AG04450 (cell line): ENCODE data around the gene PGR. TPM values are rescaled to one million over a fixed set of nuclear protein-coding genes. Genes with fewer than 3 reads are reported as not detected.

ENCODE experiments used
- CTCF ChIA-PET: fragments of 300-600, 350-600 bp; formaldehyde crosslinking; extraction: SDS; loops from one replicate; lab custom pipeline; 2022; ENCODE audit warnings: antibody characterized with exemption, inconsistent platforms; lab: Charles Lee
- POLR2A ChIA-PET: fragments of 350-600 bp; formaldehyde crosslinking; extraction: SDS; loops from one replicate; lab custom pipeline; 2021; ENCODE audit warnings: antibody characterized with exemption, inconsistent platforms; lab: Yijun Ruan, JAX
- DNase-seq: peaks from one replicate; pipeline ENCODE4 v3.0.0-alpha.2; 2011; ENCODE audit warnings: low read depth, low spot score
- H3K27ac ChIP-seq: one replicate; pipeline ENCODE4 v1.5.1; 2012; ENCODE audit warnings: low read depth, low read length, control low read depth
- H3K27me3 ChIP-seq: one replicate; pipeline ENCODE4 v1.6.0; 2012; ENCODE audit warnings: low read length; ENCODE audit not compliant: control insufficient read depth, insufficient read depth
- H3K4me3 ChIP-seq: 2 replicates; pipeline ENCODE4 v1.5.1; 2011; ENCODE audit warnings: mild to moderate bottlenecking, low read depth, low read length, control low read depth
- H3K9me3 ChIP-seq: 2 replicates; pipeline ENCODE4 v1.5.1; 2012; ENCODE audit warnings: low read length; ENCODE audit not compliant: control insufficient read depth, insufficient read depth
- CTCF ChIP-seq: IDR thresholded peaks from 2 replicates; pipeline ENCODE4 v1.5.1; 2011; ENCODE audit warnings: low read depth, low read length, control low read depth, inconsistent platforms
- polyA plus RNA-seq: library from polyadenylated mRNA; depleted of rRNA; stranded (reverse); fragments of >200 nt; gene quantifications from 2 replicates; pipeline ENCODE4 v1.2.3, GENCODE V29; 2011

The PGR gene
- polyA plus RNA-seq, 1 experiment, result not detected

GRCh38 chr11:100994966-100995365, 134.6 kb downstream of the PGR start:
- no peak for DNase-seq
- Histone ChIP-seq H3K4me3 (no peak overlapping the region), H3K9me3 (no peaks in the 10 kb centered on the region), H3K27me3 (peaks cover under 1% of the 10 kb centered on the region), H3K27ac (no peak overlapping the region)
- TF ChIP-seq CTCF, result no peak
- ChIA-PET CTCF (no interaction called here), POLR2A (no interaction called here)

GRCh38 chr11:100991541-100991940, 138.1 kb downstream of the PGR start:
- ChIA-PET POLR2A (no interaction called here), CTCF (no interaction called here)
- Histone ChIP-seq H3K27me3 (no peaks in the 10 kb centered on the region), H3K27ac (no peak overlapping the region), H3K4me3 (no peak overlapping the region), H3K9me3 (no peaks in the 10 kb centered on the region)
- no peak for DNase-seq
- TF ChIP-seq CTCF, result no peak

- H3K4me3 ChIP-seq, result no peak overlapping the region
- H3K9me3 ChIP-seq, result no peaks in the 10 kb centered on the region
- ChIA-PET POLR2A (no interaction called here), CTCF (no interaction called here)
- TF ChIP-seq CTCF, result no peak
- H3K27ac ChIP-seq, result no peak overlapping the region
- DNase-seq, result no peak
- H3K27me3 ChIP-seq, result no peaks in the 10 kb centered on the region
These were observed 138.7 kb downstream of the PGR start for GRCh38 chr11:100990931-100991330.

- H3K27me3 ChIP-seq, result no peaks in the 10 kb centered on the region
- TF ChIP-seq CTCF, result no peak
- no peak overlapping the region for H3K4me3 ChIP-seq
- H3K9me3 ChIP-seq, result no peaks in the 10 kb centered on the region
- ChIA-PET CTCF (no interaction called here), POLR2A (no interaction called here)
- H3K27ac ChIP-seq, result no peak overlapping the region
- no peak for DNase-seq
These were observed 144.9 kb downstream of the PGR start for GRCh38 chr11:100984668-100985067.

- no peaks in the 10 kb centered on the region for H3K27me3 ChIP-seq
- ChIA-PET POLR2A (no interaction called here), CTCF (interaction anchor here (1.9 kb wide), 1 partner anchor 9 kb away, joined by 7 read pairs; no protein-coding TSS in a partner anchor)
These were observed 148.3 kb downstream of the PGR start for GRCh38 chr11:100981196-100981824.

More at GRCh38 chr11:100981196-100981824, 148.3 kb downstream of the PGR start:
- Histone ChIP-seq H3K9me3 (no peaks in the 10 kb centered on the region), H3K4me3 (no peak overlapping the region), H3K27ac (no peak overlapping the region)
- no peak for DNase-seq
- no peak for TF ChIP-seq CTCF
